Vagina (tissue), 2 donors: ENCODE data around the gene TK2.

Experiments used
- CTCF ChIP-seq, 3 experiments: fragments of 450-650 bp in 2 of 3; fragments of 200-600 bp in 1 of 3; sonication (generic) in 1 of 3; IDR thresholded peaks; one replicate each; pipeline ENCODE4 v1.5.1; 2017 to 2019; ENCODE audit warnings: antibody characterized with exemption in 3 of 3, mild to moderate bottlenecking in 2 of 3, moderate library complexity in 2 of 3
- POLR2A ChIP-seq, 2 donors: fragments of 450-650 bp; IDR thresholded peaks; one replicate each; pipeline ENCODE4 v1.6.1; 2017; ENCODE audit warnings: antibody characterized with exemption in 2 of 2, mild to moderate bottlenecking in 2 of 2, moderate library complexity in 2 of 2
- POLR2AphosphoS5 ChIP-seq, 2 donors: sonication (generic); formaldehyde crosslinking; IDR thresholded peaks; one replicate each; pipeline ENCODE4 v1.9.0; 2017; ENCODE audit warnings: antibody characterized with exemption in 2 of 2, mild to moderate bottlenecking in 2 of 2, low read depth in 1 of 2; ENCODE audit not compliant: insufficient read depth in 1 of 2

- TF ChIP-seq CTCF (IDR thresholded peaks at IDR 0.05) (no peak), POLR2AphosphoS5 (IDR thresholded peaks at IDR 0.05; ENCODE audit: insufficient read depth in 1 of 2, low read depth in 1 of 2) (no peak), POLR2A (IDR thresholded peaks at IDR 0.05) (no peak)
Measured at GRCh38 chr16:66494916-66495315, 55.0 kb downstream of the TK2 start.
